Endothelial cell of umbilical vein (primary cell): ENCODE data around the gene L2HGDH. TPM values are rescaled to one million over a fixed set of nuclear protein-coding genes. Genes with fewer than 3 reads are reported as not detected.

Experiments
- BruUV-seq: library from RNA; stranded (reverse); fragments of 400-500 nt; replicated peaks from 2 replicates; lab custom pipeline; 2021; lab: Mats Ljungman, UMichigan
- CTCF ChIA-PET: fragments of 300-600, 350-600 bp; sonication (Branson Sonifier 250); formaldehyde crosslinking; loops from one replicate; lab custom pipeline; 2021; ENCODE audit warnings: antibody characterized with exemption, inconsistent platforms; lab: Charles Lee
- POLR2A ChIA-PET: fragments of 300-600, 350-600 bp; sonication (Branson Sonifier 250); formaldehyde crosslinking; loops from one replicate; lab custom pipeline; 2021; ENCODE audit warnings: antibody characterized with exemption, inconsistent platforms; lab: Charles Lee
- DNase-seq: peaks from one replicate; pipeline ENCODE4 v3.0.0-alpha.2; 2011; ENCODE audit warnings: low read depth, low spot score
- FAIRE-seq: peaks from 2 replicates; lab custom pipeline; 2011; peaks lifted over from hg19 to GRCh38; lab: Jason Lieb, UNC
- H2AFZ ChIP-seq: 2 replicates; pipeline ENCODE4 v1.6.0; 2012; ENCODE audit warnings: low read depth, low read length, control low read depth, inconsistent platforms
- H3K27ac ChIP-seq: 2 replicates; pipeline ENCODE4 v1.5.1; 2011; ENCODE audit warnings: low read depth, mild to moderate bottlenecking, control low read depth, low read length, moderate library complexity; ENCODE audit not compliant: insufficient read depth
- H3K27me3 ChIP-seq, 2 experiments: 2 replicates each; pipeline versions ENCODE4 v1.6.0 to v1.6.1; 2011; ENCODE audit warnings: low read length in 2 of 2, mixed read lengths in 1 of 2; ENCODE audit not compliant: control insufficient read depth in 2 of 2, insufficient read depth in 2 of 2
- H3K36me3 ChIP-seq, 2 experiments: 2 replicates in 1 of 2; 3 replicates in 1 of 2; pipeline ENCODE4 v1.5.1; 2011; ENCODE audit warnings: low read length in 2 of 2, mild to moderate bottlenecking in 1 of 2, moderate library complexity in 1 of 2; ENCODE audit not compliant: control insufficient read depth in 2 of 2, insufficient read depth in 2 of 2; ENCODE audit errors: extremely low read depth in 1 of 2
- H3K4me1 ChIP-seq: 3 replicates; pipeline ENCODE4 v1.5.1; 2011; ENCODE audit warnings: mild to moderate bottlenecking, low read length; ENCODE audit not compliant: control insufficient read depth, insufficient read depth; ENCODE audit errors: extremely low read depth
- H3K4me2 ChIP-seq: 2 replicates; pipeline ENCODE4 v1.6.1; 2011; ENCODE audit warnings: low read length, control low read depth, mixed read lengths; ENCODE audit not compliant: insufficient read depth
- H3K4me3 ChIP-seq, 3 experiments: fragments of 200-600 bp in 1 of 3; sonication (generic), shearing (Covaris generic) in 1 of 3; replicated peaks in 1 of 3; 2 replicates each; pipeline ENCODE4 v1.5.1; 2011 to 2016; ENCODE audit warnings: control low read depth in 3 of 3, low read length in 3 of 3, mild to moderate bottlenecking in 2 of 3, inconsistent platforms in 1 of 3, low read depth in 1 of 3, moderate library complexity in 1 of 3; ENCODE audit not compliant: insufficient read depth in 1 of 3
- H3K79me2 ChIP-seq: 2 replicates; pipeline ENCODE4 v1.6.0; 2012; ENCODE audit warnings: low read length, inconsistent platforms; ENCODE audit not compliant: control insufficient read depth, insufficient read depth
- H3K9ac ChIP-seq: replicated peaks from 2 replicates; pipeline ENCODE3; 2011; ENCODE audit warnings: low read length, control low read depth; ENCODE audit not compliant: insufficient read depth; ENCODE audit errors: extremely low read depth
- H3K9me1 ChIP-seq: replicated peaks from 3 replicates; pipeline ENCODE4 v1.6.0; 2011; ENCODE audit warnings: mild to moderate bottlenecking, low read length; ENCODE audit not compliant: control insufficient read depth, insufficient read depth; ENCODE audit errors: extremely low read depth
- H3K9me3 ChIP-seq: replicated peaks from 2 replicates; pipeline ENCODE4 v1.5.1; 2012; ENCODE audit warnings: low read length, inconsistent platforms; ENCODE audit not compliant: control insufficient read depth, insufficient read depth
- H4K20me1 ChIP-seq: replicated peaks from 2 replicates; pipeline ENCODE3; 2011; ENCODE audit warnings: mild to moderate bottlenecking, low read length; ENCODE audit not compliant: control insufficient read depth, insufficient read depth; ENCODE audit errors: extremely low read depth
- EZH2 ChIP-seq: IDR thresholded peaks from 2 replicates; pipeline ENCODE4 v1.6.1; 2012; ENCODE audit warnings: borderline replicate concordance, low read depth, mild to moderate bottlenecking, moderate library complexity, low read length, inconsistent platforms; ENCODE audit not compliant: severe bottlenecking
- FOS ChIP-seq: IDR thresholded peaks from 2 replicates; pipeline ENCODE4 v1.6.1; 2011; ENCODE audit warnings: mild to moderate bottlenecking, low read length, moderate library complexity, borderline replicate concordance; ENCODE audit not compliant: insufficient read depth
- GATA2 ChIP-seq: IDR thresholded peaks from 2 replicates; pipeline ENCODE4 v1.7.0; 2011; ENCODE audit warnings: low read depth, mild to moderate bottlenecking, moderate library complexity, mixed read lengths, low read length; ENCODE audit not compliant: insufficient read length, insufficient read depth
- JUN ChIP-seq: IDR thresholded peaks from 2 replicates; pipeline ENCODE4 v1.6.1; 2011; ENCODE audit warnings: borderline replicate concordance, low read depth; ENCODE audit not compliant: insufficient read length, insufficient read depth
- MAX ChIP-seq: IDR thresholded peaks from 2 replicates; pipeline ENCODE4 v1.6.1; 2011; ENCODE audit not compliant: insufficient read depth, insufficient read length
- MYC ChIP-seq: IDR thresholded peaks from one replicate; pipeline ENCODE4 v1.6.1; 2011; ENCODE audit warnings: mild to moderate bottlenecking, low read depth, low read length
- POLR2A ChIP-seq: IDR thresholded peaks from 2 replicates; pipeline ENCODE4 v1.6.1; 2012; ENCODE audit warnings: low read depth, mild to moderate bottlenecking, control low read depth, low read length
- POLR2AphosphoS5 ChIP-seq: IDR thresholded peaks from 2 replicates; pipeline ENCODE4 v1.6.1; 2012; ENCODE audit warnings: low read depth, mild to moderate bottlenecking, control low read depth, low read length, moderate library complexity; ENCODE audit not compliant: insufficient read depth
- dilution Hi-C: fragments of 300-500 bp; cut with MboI; formaldehyde crosslinking; loops from one replicate; pipeline ENCODE4 v1.15.0; 2019; ENCODE audit warnings: low sequenced_read_pairs; ENCODE audit not compliant: extremely low pct_ligation_motif_present
- intact Hi-C: fragments of 100-400 bp; cut with micrococcal nuclease; formaldehyde crosslinking; loops from one replicate; pipeline ENCODE4 v1.10.0; 2022
- polyA plus RNA-seq, 4 experiments: library from polyadenylated mRNA; depleted of rRNA in 3 of 4; stranded (reverse) in 3 of 4; unstranded in 1 of 4; fragments of >200 nt; gene quantifications; 2 replicates each; pipeline versions ENCODE4 v1.2.1 to v1.2.3, GENCODE V29; 2011 to 2012; ENCODE audit warnings: missing spikeins in 1 of 4
- total RNA-seq: library from RNA; stranded (reverse); gene quantifications from 2 replicates; pipeline ENCODE4 v1.2.3, GENCODE V29; 2021
- TF ChIP-seq, protein P1 (sequence below), 2 donors: IDR thresholded peaks; 1 replicate in 1 of 2; 2 replicates in 1 of 2; pipeline ENCODE4 v1.5.1; 2011; ENCODE audit warnings: low read length in 2 of 2, mild to moderate bottlenecking in 2 of 2, moderate library complexity in 2 of 2, control low read depth in 1 of 2, inconsistent platforms in 1 of 2, low read depth in 1 of 2; ENCODE audit not compliant: insufficient read depth in 1 of 2; ENCODE audit errors: extremely low read depth in 1 of 2

L2HGDH gene
- total and polyA plus RNA-seq, 2 donors (not counting 3 experiments of a cell fraction or from before 2014, with no cell fraction given): 2.5 to 5.3 TPM

DNA sequence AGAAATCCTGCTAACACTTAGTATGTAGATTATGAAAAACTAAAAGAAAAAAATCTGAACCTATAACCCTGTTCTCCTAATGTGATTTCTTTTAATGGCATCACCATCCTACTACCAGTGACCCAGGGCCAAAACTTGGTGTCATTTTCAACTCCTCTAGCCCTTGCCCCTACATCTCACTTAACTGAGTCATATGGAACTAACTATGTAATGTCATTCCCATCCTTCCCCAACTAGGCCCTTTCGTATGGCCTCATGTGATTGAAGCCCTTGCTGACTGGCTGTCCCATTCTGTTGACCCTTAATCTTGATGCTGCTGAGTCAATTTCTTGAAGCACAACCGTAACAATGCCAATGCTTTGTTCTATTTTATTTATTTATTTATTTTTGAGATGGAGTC is 7.7 kb upstream of the L2HGDH start:
- dilution Hi-C loops: no loop called here

More for the DNA sequence above, 7.7 kb upstream of the L2HGDH start:
- no peak for FAIRE-seq
- no peak overlapping the region for H3K4me2 ChIP-seq
- H4K20me1 ChIP-seq: no peaks in the 10 kb centered on the region
- no TSS peak for BruUV-seq
- DNase-seq: no peak
- no peak overlapping the region for H3K4me3 ChIP-seq
- ChIA-PET CTCF (interaction anchor here (0.6 to 4.1 kb wide), 11 partner anchors 8 to 213 kb away, joined by 3 to 44 read pairs (median 4); partner anchors contain the start of genes CDKL1, DMAC2L, L2HGDH and MAP4K5), POLR2A (no interaction called here)
- no peaks in the 10 kb centered on the region for H3K9me3 ChIP-seq
- peaks cover 0 to 3% of the 10 kb centered on the region in 2 experiments for H3K36me3 ChIP-seq
- H3K4me1 ChIP-seq: peaks cover 8% of the 10 kb centered on the region
- H2AFZ ChIP-seq: no peak overlapping the region
- no peak overlapping the region for H3K27ac ChIP-seq
- no peaks in the 10 kb centered on the region for H3K27me3 ChIP-seq
- intact Hi-C loops: loop anchor here (2.0 to 10.0 kb wide), 3 partner anchors 17 to 515 kb away; partner anchors contain the start of gene NIN
- H3K9ac ChIP-seq: no peak overlapping the region
- H3K9me1 ChIP-seq: no peaks in the 10 kb centered on the region
- no peak for TF ChIP-seq MAX
- TF ChIP-seq FOS: no peak
- TF ChIP-seq, protein P1, sequence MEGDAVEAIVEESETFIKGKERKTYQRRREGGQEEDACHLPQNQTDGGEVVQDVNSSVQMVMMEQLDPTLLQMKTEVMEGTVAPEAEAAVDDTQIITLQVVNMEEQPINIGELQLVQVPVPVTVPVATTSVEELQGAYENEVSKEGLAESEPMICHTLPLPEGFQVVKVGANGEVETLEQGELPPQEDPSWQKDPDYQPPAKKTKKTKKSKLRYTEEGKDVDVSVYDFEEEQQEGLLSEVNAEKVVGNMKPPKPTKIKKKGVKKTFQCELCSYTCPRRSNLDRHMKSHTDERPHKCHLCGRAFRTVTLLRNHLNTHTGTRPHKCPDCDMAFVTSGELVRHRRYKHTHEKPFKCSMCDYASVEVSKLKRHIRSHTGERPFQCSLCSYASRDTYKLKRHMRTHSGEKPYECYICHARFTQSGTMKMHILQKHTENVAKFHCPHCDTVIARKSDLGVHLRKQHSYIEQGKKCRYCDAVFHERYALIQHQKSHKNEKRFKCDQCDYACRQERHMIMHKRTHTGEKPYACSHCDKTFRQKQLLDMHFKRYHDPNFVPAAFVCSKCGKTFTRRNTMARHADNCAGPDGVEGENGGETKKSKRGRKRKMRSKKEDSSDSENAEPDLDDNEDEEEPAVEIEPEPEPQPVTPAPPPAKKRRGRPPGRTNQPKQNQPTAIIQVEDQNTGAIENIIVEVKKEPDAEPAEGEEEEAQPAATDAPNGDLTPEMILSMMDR (IDR thresholded peaks at IDR 0.05; ENCODE audit: extremely low read depth in 1 of 2, insufficient read depth in 1 of 2, low read depth in 1 of 2, low read length in 2 of 2): no peak
- no peak for TF ChIP-seq POLR2A
- TF ChIP-seq GATA2: no peak
- no peak for TF ChIP-seq EZH2
- TF ChIP-seq POLR2AphosphoS5: no peak
- TF ChIP-seq JUN: no peak
- no peak for TF ChIP-seq MYC
- H3K79me2 ChIP-seq: peaks cover 7% of the 10 kb centered on the region
